IgD-negative memory B cell (primary cell): ENCODE measurements around the gene SEL1L. TPM values are rescaled to one million over a fixed set of nuclear protein-coding genes. Genes with fewer than 3 reads are reported as not detected.
"Not testable (repeated sequence)": the region's sequence is repeated elsewhere in the genome, so short reads cannot be mapped to it uniquely, and the experiment has no call there.

Experiments
- H3K27ac Mint-ChIP-seq, 3 donors: one replicate each; pipeline ENCODE4 v1.8.0; 2020 to 2022; ENCODE audit warnings: mild to moderate bottlenecking in 3 of 3, mixed read lengths in 3 of 3, moderate library complexity in 1 of 3
- H3K27me3 Mint-ChIP-seq: one replicate; pipeline ENCODE4 v1.8.0; 2021; ENCODE audit warnings: mixed read lengths
- H3K36me3 Mint-ChIP-seq: one replicate; pipeline ENCODE4 v1.8.0; 2020; ENCODE audit warnings: mild to moderate bottlenecking, mixed read lengths
- H3K4me1 Mint-ChIP-seq, 3 donors: one replicate each; pipeline ENCODE4 v1.8.0; 2020 to 2022; ENCODE audit warnings: mixed read lengths in 3 of 3, mild to moderate bottlenecking in 1 of 3
- H3K4me3 Mint-ChIP-seq, 4 donors: one replicate each; pipeline ENCODE4 v1.8.0; 2020 to 2022; ENCODE audit warnings: mild to moderate bottlenecking in 4 of 4, mixed read lengths in 4 of 4, moderate library complexity in 3 of 4
- H3K9me3 Mint-ChIP-seq, 3 donors: one replicate each; pipeline ENCODE4 v1.8.0; 2020 to 2021; ENCODE audit warnings: mixed read lengths in 3 of 3, mild to moderate bottlenecking in 1 of 3
- polyA plus RNA-seq: library from polyadenylated mRNA; unstranded; fragments of 300-500 nt; fragmentation: Illumina TruSeq; gene quantifications from one replicate; pipeline ENCODE4 v1.2.3, GENCODE V29; 2021

Gene SEL1L
- polyA plus RNA-seq, 1 donor from 2014 or later = 16.5 TPM

- Mint-ChIP-seq H3K9me3 (peaks cover 0 to 2% (median 0%) of the 10 kb centered on the region in 3 donors), H3K36me3 (peaks cover 2% of the 10 kb centered on the region), H3K27ac (no peak overlapping the region), H3K4me3 (peak overlapping the region in 3 of 4 donors; percentile 14 to 66 (median 45)), H3K27me3 (peaks cover 49% of the 10 kb centered on the region), H3K4me1 (peaks cover 6 to 14% (median 11%) of the 10 kb centered on the region in 3 donors)
Observed at GRCh38 chr14:81434230-81434629, 99.4 kb downstream of the SEL1L start.

GRCh38 chr14:81433378-81433777 lies 100.3 kb downstream of the SEL1L start:
- Mint-ChIP-seq H3K27me3 (peaks cover 42% of the 10 kb centered on the region), H3K4me3 (no peak overlapping the region), H3K27ac (no peak overlapping the region), H3K36me3 (peaks cover 2% of the 10 kb centered on the region), H3K4me1 (peaks cover 6 to 14% (median 10%) of the 10 kb centered on the region in 3 donors), H3K9me3 (no peaks in the 10 kb centered on the region)

GRCh38 chr14:81432219-81432661 lies 101.4 kb downstream of the SEL1L start:
- Mint-ChIP-seq H3K36me3 (peaks cover 2% of the 10 kb centered on the region), H3K27ac (no peak overlapping the region), H3K4me1 (peaks cover 6 to 11% (median 9%) of the 10 kb centered on the region in 3 donors), H3K9me3 (no peaks in the 10 kb centered on the region), H3K27me3 (peaks cover 38% of the 10 kb centered on the region), H3K4me3 (no peak overlapping the region)

GRCh38 chr14:81430235-81430634 lies 103.4 kb downstream of the SEL1L start:
- H3K4me1 Mint-ChIP-seq = peaks cover under 1 to 2% (median under 1%) of the 10 kb centered on the region in 3 donors
- H3K9me3 Mint-ChIP-seq = no peaks in the 10 kb centered on the region
- H3K27me3 Mint-ChIP-seq = peaks cover 30% of the 10 kb centered on the region
- H3K36me3 Mint-ChIP-seq = peaks cover under 1% of the 10 kb centered on the region
- H3K4me3 Mint-ChIP-seq = no peak overlapping the region
- no peak overlapping the region for H3K27ac Mint-ChIP-seq

- H3K9me3 Mint-ChIP-seq, H3K27ac Mint-ChIP-seq: not testable (repeated sequence)
Observed at GRCh38 chr14:81429749-81430148, 103.9 kb downstream of the SEL1L start.

GRCh38 chr14:81429028-81429427 lies 104.6 kb downstream of the SEL1L start:
- H3K4me3 Mint-ChIP-seq = no peak overlapping the region
- no peak overlapping the region for H3K27ac Mint-ChIP-seq
- peaks cover 26% of the 10 kb centered on the region for H3K27me3 Mint-ChIP-seq
- H3K4me1 Mint-ChIP-seq = no peaks in the 10 kb centered on the region
- H3K9me3 Mint-ChIP-seq = no peaks in the 10 kb centered on the region
- H3K36me3 Mint-ChIP-seq = no peaks in the 10 kb centered on the region

More at GRCh38 chr14:81429749-81430148, 103.9 kb downstream of the SEL1L start:
- not testable (repeated sequence) for H3K4me1 Mint-ChIP-seq, H3K36me3 Mint-ChIP-seq, H3K4me3 Mint-ChIP-seq
- peaks cover 27% of the 10 kb centered on the region for H3K27me3 Mint-ChIP-seq

- Mint-ChIP-seq H3K4me3 (no peak overlapping the region), H3K27ac (no peak overlapping the region), H3K27me3 (peaks cover 17% of the 10 kb centered on the region), H3K9me3 (no peaks in the 10 kb centered on the region), H3K4me1 (no peaks in the 10 kb centered on the region), H3K36me3 (no peaks in the 10 kb centered on the region)
Observed at GRCh38 chr14:81427348-81428058, 106.2 kb downstream of the SEL1L start.

GRCh38 chr14:81423504-81423903 lies 110.1 kb downstream of the SEL1L start:
- no peak overlapping the region for H3K27ac Mint-ChIP-seq
- no peak overlapping the region for H3K4me3 Mint-ChIP-seq
- no peaks in the 10 kb centered on the region for H3K36me3 Mint-ChIP-seq
- H3K27me3 Mint-ChIP-seq = peaks cover 14% of the 10 kb centered on the region
- peaks cover 2 to 14% (median 3%) of the 10 kb centered on the region in 3 donors for H3K9me3 Mint-ChIP-seq
- H3K4me1 Mint-ChIP-seq = no peaks in the 10 kb centered on the region

Other genes with a start within 250 kb of the SEL1L start
- 0.69 TPM for gene STON2, start 133.5 kb downstream of the SEL1L start, polyA plus RNA-seq